ENCODE measurements around the gene DBT. TPM values are rescaled to one million over a fixed set of nuclear protein-coding genes. Genes with fewer than 3 reads are reported as not detected.

DBT gene
- total and polyA plus RNA-seq, 2 of the 8 experiments (the other 6 are each of a cell fraction or from before 2014, with no cell fraction given): 3.3 to 24.6 TPM

DNA sequence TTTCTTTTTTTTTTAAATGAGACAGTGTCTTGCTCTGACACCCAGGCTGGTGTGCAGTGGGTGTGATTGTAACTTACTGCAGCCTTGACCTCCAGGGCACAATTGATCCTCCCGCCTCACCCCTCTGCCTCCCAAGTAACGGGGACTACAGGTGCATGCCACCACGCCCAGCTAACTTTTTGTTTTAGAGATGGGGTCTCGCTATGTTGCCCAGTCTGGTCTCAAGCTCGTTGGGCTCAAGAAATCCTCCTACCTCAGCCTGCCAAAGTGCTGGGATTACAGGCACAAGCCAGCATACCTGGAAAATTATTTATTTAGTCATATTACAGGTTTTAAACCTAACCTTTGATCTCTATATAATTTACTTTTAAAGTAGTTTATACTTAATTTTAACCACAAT, 84.9 kb downstream of the DBT start:
- H3K18ac ChIP-seq (ENCODE audit: extremely low read depth, low read length): no peak overlapping the region
- no peaks in the 10 kb centered on the region for H3K79me2 ChIP-seq (ENCODE audit: control insufficient read depth in 1 of 2, insufficient read depth in 2 of 2, low read length in 2 of 2)
- no peak overlapping the region for H2BK20ac ChIP-seq (ENCODE audit: low read length)
- no peak overlapping the region for H3K14ac ChIP-seq (ENCODE audit: insufficient read length)
- H4K91ac ChIP-seq (replicated peaks; ENCODE audit: insufficient read length, low read length): no peak overlapping the region
- DNase-seq (ENCODE audit: low read depth in 1 of 2, low spot score in 2 of 2) (no peak), FAIRE-seq (no peak)
- no peaks in the 10 kb centered on the region for H3K23me2 ChIP-seq (ENCODE audit: low read depth, low read length)
- no peaks in the 10 kb centered on the region for H3K79me1 ChIP-seq (ENCODE audit: low read depth, low read length)
- H2BK120ac ChIP-seq (replicated peaks; ENCODE audit: low read depth, low read length): no peak overlapping the region
- H2BK12ac ChIP-seq (ENCODE audit: low read depth, low read length): no peak overlapping the region
- no peaks in the 10 kb centered on the region for H3K4me1 ChIP-seq (replicated peaks in 1 of 4; ENCODE audit: control insufficient read depth in 3 of 4, insufficient read depth in 4 of 4, low read length in 3 of 4)
- no peak overlapping the region for H3K4ac ChIP-seq (replicated peaks; ENCODE audit: insufficient read length, low read depth, low read length)
- H4K5ac ChIP-seq (ENCODE audit: insufficient read length, low read depth, low read length): no peak overlapping the region
- POLR2A ChIA-PET (ENCODE audit: partially characterized antibody): no interaction called here
- TF ChIP-seq, protein P1, sequence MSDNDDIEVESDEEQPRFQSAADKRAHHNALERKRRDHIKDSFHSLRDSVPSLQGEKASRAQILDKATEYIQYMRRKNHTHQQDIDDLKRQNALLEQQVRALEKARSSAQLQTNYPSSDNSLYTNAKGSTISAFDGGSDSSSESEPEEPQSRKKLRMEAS (IDR thresholded peaks at IDR 0.05): no peak
- TF ChIP-seq HDAC2 (IDR thresholded peaks at IDR 0.05; ENCODE audit: borderline replicate concordance in 1 of 2, low read depth in 2 of 2, low read length in 2 of 2) (no peak), KDM1A (IDR thresholded peaks at IDR 0.05; ENCODE audit: borderline replicate concordance, low read length) (no peak), BRCA1 (IDR thresholded peaks at IDR 0.05; ENCODE audit: low read depth, low read length) (no peak), CREB1 (IDR thresholded peaks at IDR 0.05) (no peak)
- 97% methylated on average over 5 of the region's 5 CpGs; no CpG with 5 or more reads in 1 of the 2 experiments for whole genome bisulfite sequencing, 2 experiments (ENCODE audit: extremely low coverage in 1 of 2, insufficient coverage in 1 of 2, insufficient read length in 1 of 2, insufficient replicate concordance in 2 of 2, low coverage in 1 of 2, low lambda C conversion rate in 2 of 2, missing lambda C conversion rate in 1 of 2)
- no peaks in the 10 kb centered on the region for H3K27me3 ChIP-seq (replicated peaks in 1 of 4; ENCODE audit: control insufficient read depth in 3 of 4, extremely low read depth in 1 of 4, insufficient read depth in 3 of 4, low read length in 3 of 4)
- H2BK15ac ChIP-seq (ENCODE audit: low read length): no peak overlapping the region
- H3K23ac ChIP-seq (ENCODE audit: insufficient read length): no peak overlapping the region
- no peak overlapping the region for H3K27ac ChIP-seq (ENCODE audit: low read depth, low read length)
- no peak overlapping the region for H3K56ac ChIP-seq (replicated peaks; ENCODE audit: insufficient read length, low read depth, low read length)
- CTCF ChIA-PET (ENCODE audit: partially characterized antibody): no interaction called here
- H3K4me3 ChIP-seq (ENCODE audit: extremely low read depth in 1 of 4, insufficient read depth in 2 of 4, low read depth in 3 of 4, low read length in 4 of 4): no peak overlapping the region
- no peak overlapping the region for H2BK5ac ChIP-seq (ENCODE audit: low read depth, low read length)
- H4K8ac ChIP-seq (ENCODE audit: extremely low read depth, insufficient read depth, low read length): no peak overlapping the region
- H3K4me2 ChIP-seq (ENCODE audit: insufficient read depth in 1 of 2, low read depth in 2 of 2, low read length in 2 of 2): no peak overlapping the region
- no peaks in the 10 kb centered on the region for H3K9me3 ChIP-seq (ENCODE audit: insufficient read depth in 2 of 2, low read depth in 1 of 2, low read length in 1 of 2)
- H2AFZ ChIP-seq (ENCODE audit: low read length): no peak overlapping the region
- no peaks in the 10 kb centered on the region for H3K36me3 ChIP-seq (ENCODE audit: control insufficient read depth in 2 of 4, insufficient read depth in 4 of 4, low read length in 3 of 4)
- no peak overlapping the region for H2AK5ac ChIP-seq (ENCODE audit: low read depth, low read length)
- H3K9ac ChIP-seq (replicated peaks in 1 of 4; ENCODE audit: extremely low read depth in 1 of 4, low read depth in 3 of 4, low read length in 3 of 4): no peak overlapping the region
- H4K20me1 ChIP-seq (replicated peaks in 1 of 2; ENCODE audit: control insufficient read depth in 1 of 2, insufficient read depth in 2 of 2, low read length in 2 of 2): no peaks in the 10 kb centered on the region

Measured in H1 (cell line).